B cell (primary cell): ENCODE results near the gene DGCR2. TPM values are rescaled to one million over a fixed set of nuclear protein-coding genes. Genes with fewer than 3 reads are reported as not detected.

Experiments used
- ATAC-seq: fragments of 200-7000 bp; cut with Tn5 transposase; one replicate; pipeline ENCODE4 v1.10.0; 2021; ENCODE audit warnings: low read depth, mild to moderate bottlenecking, moderate number of reproducible peaks, moderate library complexity
- CTCF ChIA-PET: fragments of 350-600 bp; sonication (Branson Sonifier 250); formaldehyde crosslinking; loops from one replicate; lab custom pipeline; 2021; ENCODE audit warnings: antibody characterized with exemption, inconsistent platforms; lab: Charles Lee
- POLR2A ChIA-PET: fragments of 350-600 bp; sonication (Branson Sonifier 250); formaldehyde crosslinking; loops from one replicate; lab custom pipeline; 2021; ENCODE audit warnings: antibody characterized with exemption; lab: Charles Lee
- DNase-seq: peaks from one replicate; pipeline ENCODE4 v3.0.0; 2013
- H2AFZ ChIP-seq: 2 replicates; pipeline ENCODE4 v1.6.1; 2012; ENCODE audit warnings: mild to moderate bottlenecking, low read depth, low read length; ENCODE audit not compliant: insufficient read depth, poor library complexity, severe bottlenecking
- H3K27ac ChIP-seq, 2 donors: 1 replicate in 1 of 2; 2 replicates in 1 of 2; pipeline ENCODE4 v1.5.1; 2012 to 2013; ENCODE audit warnings: low read length in 2 of 2, mild to moderate bottlenecking in 2 of 2, moderate library complexity in 1 of 2
- H3K27me3 ChIP-seq, 4 experiments: fragments of 200-600 bp in 1 of 4; sonication (generic) in 1 of 4; replicated peaks in 1 of 4; 1 replicate in 2 of 4; 2 replicates in 2 of 4; pipeline versions ENCODE4 v1.6.1 to v1.7.0; 2013 to 2016; ENCODE audit warnings: low read length in 3 of 4, mild to moderate bottlenecking in 2 of 4, mixed read lengths in 1 of 4, moderate library complexity in 1 of 4; ENCODE audit not compliant: insufficient read depth in 4 of 4, control insufficient read depth in 3 of 4; ENCODE audit errors: control extremely low read depth in 1 of 4
- H3K36me3 ChIP-seq, 2 experiments: replicated peaks in 1 of 2; 1 replicate in 1 of 2; 2 replicates in 1 of 2; pipeline versions ENCODE4 v1.6.1 to v1.7.1; 2013; ENCODE audit warnings: low read length in 1 of 2; ENCODE audit not compliant: insufficient read depth in 2 of 2, control insufficient read depth in 1 of 2; ENCODE audit errors: control extremely low read depth in 1 of 2, extremely low read depth in 1 of 2
- H3K4me1 ChIP-seq, 2 donors: fragments of 200-600 bp in 1 of 2; sonication (generic) in 1 of 2; 1 replicate in 1 of 2; 2 replicates in 1 of 2; pipeline versions ENCODE4 v1.5.1 to v1.6.1; 2013 to 2017; ENCODE audit warnings: low read length in 2 of 2; ENCODE audit not compliant: control insufficient read depth in 2 of 2, insufficient read depth in 2 of 2
- H3K4me2 ChIP-seq: replicated peaks from 2 replicates; pipeline ENCODE3; 2012; ENCODE audit warnings: mild to moderate bottlenecking, low read depth, low read length; ENCODE audit not compliant: poor library complexity, severe bottlenecking
- H3K4me3 ChIP-seq, 5 experiments: fragments of 200-600 bp in 1 of 5; sonication (generic) in 1 of 5; 1 replicate in 3 of 5; 2 replicates in 2 of 5; pipeline versions ENCODE4 v1.5.1 to v1.7.0; 2011 to 2016; ENCODE audit warnings: low read length in 4 of 5, mild to moderate bottlenecking in 4 of 5, low read depth in 2 of 5, control low read depth in 1 of 5, moderate library complexity in 1 of 5; ENCODE audit not compliant: insufficient read depth in 1 of 5; ENCODE audit errors: control extremely low read depth in 1 of 5, extremely low read depth in 1 of 5
- H3K79me2 ChIP-seq: fragments of 200-600 bp; sonication (generic); one replicate; pipeline ENCODE4 v1.6.0; 2016; ENCODE audit warnings: low read length; ENCODE audit not compliant: control insufficient read depth, insufficient read depth
- H3K9ac ChIP-seq: fragments of 200-600 bp; sonication (generic); 2 replicates; pipeline ENCODE4 v1.6.1; 2017; ENCODE audit warnings: mild to moderate bottlenecking, low read length, moderate library complexity
- H3K9me3 ChIP-seq, 3 donors: one replicate each; pipeline versions ENCODE4 v1.6.1 to v1.7.1; 2013; ENCODE audit warnings: low read length in 2 of 3; ENCODE audit not compliant: control insufficient read depth in 2 of 3, insufficient read depth in 1 of 3; ENCODE audit errors: control extremely low read depth in 1 of 3
- H4K20me1 ChIP-seq: 2 replicates; pipeline ENCODE4 v1.6.0; 2012; ENCODE audit warnings: mild to moderate bottlenecking, low read length; ENCODE audit not compliant: insufficient read depth, control insufficient read depth, poor library complexity, severe bottlenecking
- H3K27ac Mint-ChIP-seq: one replicate; pipeline ENCODE4 v1.8.0; 2021; ENCODE audit warnings: mixed read lengths
- H3K27me3 Mint-ChIP-seq: one replicate; pipeline ENCODE4 v1.8.0; 2021; ENCODE audit warnings: mixed read lengths
- H3K4me1 Mint-ChIP-seq: one replicate; pipeline ENCODE4 v1.8.0; 2021; ENCODE audit warnings: mixed read lengths
- H3K4me3 Mint-ChIP-seq: one replicate; pipeline ENCODE4 v1.8.0; 2021; ENCODE audit warnings: mixed read lengths
- H3K9me3 Mint-ChIP-seq: one replicate; pipeline ENCODE4 v1.8.0; 2022; ENCODE audit warnings: mixed read lengths; ENCODE audit not compliant: insufficient read depth
- EZH2 ChIP-seq: IDR thresholded peaks from 2 replicates; pipeline ENCODE4 v1.6.1; 2012; ENCODE audit warnings: borderline replicate concordance, low read depth, mild to moderate bottlenecking, moderate library complexity, low read length; ENCODE audit not compliant: insufficient read depth, poor library complexity, severe bottlenecking
- WGBS: methylation state at CpG from one replicate; pipeline ENCODE4 v1.1.5; 2013; ENCODE audit warnings: missing lambda C conversion rate; ENCODE audit not compliant: insufficient coverage; 5-methylcytosine and 5-hydroxymethylcytosine counted together
- intact Hi-C: fragments of 100-400 bp; cut with micrococcal nuclease; formaldehyde crosslinking; loops from one replicate; pipeline ENCODE4 v1.10.0; 2022
- polyA plus RNA-seq: library from polyadenylated mRNA; depleted of rRNA; stranded (reverse); fragments of >200 nt; gene quantifications from 2 replicates; pipeline ENCODE4 v1.2.3, GENCODE V29; 2012
- total RNA-seq, 2 donors: library from RNA; stranded (reverse); fragments of 120-200 nt in 1 of 2; gene quantifications; 1 replicate in 1 of 2; 2 replicates in 1 of 2; pipeline versions ENCODE4 v1.2.3 to v1.2.4, GENCODE V29; 2013 to 2022
- TF ChIP-seq, protein P1 (sequence below): fragments of 200-600 bp; IDR thresholded peaks from one replicate; pipeline ENCODE4 v1.8.0; 2022; ENCODE audit warnings: antibody characterized with exemption, mild to moderate bottlenecking

DGCR2 gene
- total and polyA plus RNA-seq, 2 donors (not counting 1 experiment from before 2014, with no cell fraction given), result 28.8 to 49.5 TPM

DNA sequence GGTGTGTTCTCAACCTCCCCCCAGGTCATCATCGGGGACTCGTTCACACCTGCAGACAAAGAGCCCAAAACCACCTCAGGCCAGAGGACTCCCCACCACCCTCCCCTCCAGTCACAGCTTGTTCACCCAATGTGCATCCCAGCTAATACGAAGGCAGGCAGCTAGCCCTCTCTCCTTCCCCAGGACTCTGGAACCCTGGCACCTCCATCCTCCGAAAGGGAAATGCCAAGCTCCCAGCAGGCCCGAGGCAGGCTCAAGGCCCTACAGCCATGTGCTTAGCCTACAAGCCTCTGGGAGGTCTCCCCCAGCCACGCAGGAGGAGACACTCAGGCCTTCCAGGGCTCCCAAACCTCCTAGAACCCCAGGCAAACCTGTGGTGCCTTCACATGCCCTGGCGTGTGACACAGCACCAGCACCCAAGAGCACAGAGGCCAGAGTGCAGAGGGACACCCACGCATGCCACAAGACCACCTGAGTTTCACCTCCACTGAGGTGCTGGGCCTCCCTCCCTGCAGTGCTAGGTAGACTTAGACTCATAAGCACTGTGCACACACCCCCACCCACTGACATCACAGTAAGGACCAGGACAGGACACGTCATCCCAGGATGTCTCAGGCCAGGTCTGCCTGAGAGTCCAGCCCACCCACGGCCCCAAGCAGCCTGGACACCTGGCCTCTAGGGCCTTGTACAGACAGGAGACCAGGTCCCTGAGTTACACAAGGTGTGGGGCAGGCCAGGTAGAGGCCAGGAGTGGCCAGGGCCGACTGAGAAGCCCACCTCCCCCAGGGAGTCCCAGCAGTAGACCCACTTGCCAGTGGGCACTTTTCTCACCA is 15.4 kb upstream of the DGCR2 start:
- ATAC-seq (no peak), DNase-seq (no peak)
- Histone ChIP-seq H2AFZ (no peak overlapping the region), H3K27ac (no peak overlapping the region), H3K27me3 (no peaks in the 10 kb centered on the region), H3K36me3 (peaks cover 2 to 75% of the 10 kb centered on the region in 2 experiments), H3K9me3 (no peaks in the 10 kb centered on the region), H4K20me1 (peaks cover 11% of the 10 kb centered on the region), H3K4me1 (no peaks in the 10 kb centered on the region), H3K4me2 (no peak overlapping the region), H3K79me2 (peaks cover 8% of the 10 kb centered on the region), H3K4me3 (no peak overlapping the region), H3K9ac (no peak overlapping the region)
- TF ChIP-seq, protein P1, sequence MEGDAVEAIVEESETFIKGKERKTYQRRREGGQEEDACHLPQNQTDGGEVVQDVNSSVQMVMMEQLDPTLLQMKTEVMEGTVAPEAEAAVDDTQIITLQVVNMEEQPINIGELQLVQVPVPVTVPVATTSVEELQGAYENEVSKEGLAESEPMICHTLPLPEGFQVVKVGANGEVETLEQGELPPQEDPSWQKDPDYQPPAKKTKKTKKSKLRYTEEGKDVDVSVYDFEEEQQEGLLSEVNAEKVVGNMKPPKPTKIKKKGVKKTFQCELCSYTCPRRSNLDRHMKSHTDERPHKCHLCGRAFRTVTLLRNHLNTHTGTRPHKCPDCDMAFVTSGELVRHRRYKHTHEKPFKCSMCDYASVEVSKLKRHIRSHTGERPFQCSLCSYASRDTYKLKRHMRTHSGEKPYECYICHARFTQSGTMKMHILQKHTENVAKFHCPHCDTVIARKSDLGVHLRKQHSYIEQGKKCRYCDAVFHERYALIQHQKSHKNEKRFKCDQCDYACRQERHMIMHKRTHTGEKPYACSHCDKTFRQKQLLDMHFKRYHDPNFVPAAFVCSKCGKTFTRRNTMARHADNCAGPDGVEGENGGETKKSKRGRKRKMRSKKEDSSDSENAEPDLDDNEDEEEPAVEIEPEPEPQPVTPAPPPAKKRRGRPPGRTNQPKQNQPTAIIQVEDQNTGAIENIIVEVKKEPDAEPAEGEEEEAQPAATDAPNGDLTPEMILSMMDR, result no peak
- no peak for TF ChIP-seq EZH2
- Mint-ChIP-seq H3K9me3 (no peaks in the 10 kb centered on the region), H3K27ac (no peak overlapping the region), H3K4me1 (no peaks in the 10 kb centered on the region), H3K4me3 (no peak overlapping the region), H3K27me3 (no peaks in the 10 kb centered on the region)
- POLR2A ChIA-PET, result no interaction called here
- 97% methylated on average over 11 of the region's 11 CpGs for WGBS
- intact Hi-C loops, result no loop called here
- CTCF ChIA-PET, result no interaction called here

DNA sequence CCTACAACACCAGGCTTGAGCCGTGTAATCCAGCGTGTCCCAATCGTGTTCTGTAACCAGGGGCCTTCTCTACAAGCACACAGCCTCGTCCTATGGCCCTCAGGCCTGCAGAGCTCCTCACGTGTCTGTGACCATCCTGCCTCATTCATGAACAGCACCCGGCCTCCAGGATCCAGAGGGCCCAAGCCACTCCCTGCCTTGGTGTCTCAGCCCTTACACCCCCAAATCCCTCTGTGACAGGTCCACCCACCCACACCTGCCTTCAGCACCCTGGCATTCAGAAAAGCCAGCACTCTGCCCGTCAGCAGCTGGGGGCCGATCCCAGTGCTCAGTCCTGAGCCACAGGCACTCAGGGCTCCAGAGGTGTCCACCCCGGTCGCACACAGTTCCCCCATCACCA is 14.7 kb upstream of the DGCR2 start:
- 98% methylated on average over 10 of the region's 10 CpGs for WGBS
- ATAC-seq (no peak), DNase-seq (no peak)
- Histone ChIP-seq H3K9ac (no peak overlapping the region), H3K36me3 (peaks cover 2 to 69% of the 10 kb centered on the region in 2 experiments), H3K27me3 (no peaks in the 10 kb centered on the region), H3K79me2 (peaks cover 3% of the 10 kb centered on the region), H3K4me3 (no peak overlapping the region), H3K4me2 (no peak overlapping the region), H4K20me1 (peaks cover 11% of the 10 kb centered on the region), H3K4me1 (no peaks in the 10 kb centered on the region), H3K27ac (no peak overlapping the region), H2AFZ (no peak overlapping the region), H3K9me3 (no peaks in the 10 kb centered on the region)
- H3K27ac Mint-ChIP-seq, result no peak overlapping the region
- no peak overlapping the region for H3K4me3 Mint-ChIP-seq
- ChIA-PET CTCF (no interaction called here), POLR2A (no interaction called here)
- H3K27me3 Mint-ChIP-seq, result no peaks in the 10 kb centered on the region
- no peak for TF ChIP-seq EZH2
- TF ChIP-seq, protein P1, result no peak
- intact Hi-C loops, result no loop called here
- no peaks in the 10 kb centered on the region for H3K4me1 Mint-ChIP-seq
- no peaks in the 10 kb centered on the region for H3K9me3 Mint-ChIP-seq
